ENCODE data around the gene CACNB4.
A peak's percentile ranks its signal among the peaks of the same experiment; 100 is the strongest.
"Not testable (repeated sequence)": the region's sequence is repeated elsewhere in the genome, so short reads cannot be mapped to it uniquely, and the experiment has no call there.

The CACNB4 gene

DNA sequence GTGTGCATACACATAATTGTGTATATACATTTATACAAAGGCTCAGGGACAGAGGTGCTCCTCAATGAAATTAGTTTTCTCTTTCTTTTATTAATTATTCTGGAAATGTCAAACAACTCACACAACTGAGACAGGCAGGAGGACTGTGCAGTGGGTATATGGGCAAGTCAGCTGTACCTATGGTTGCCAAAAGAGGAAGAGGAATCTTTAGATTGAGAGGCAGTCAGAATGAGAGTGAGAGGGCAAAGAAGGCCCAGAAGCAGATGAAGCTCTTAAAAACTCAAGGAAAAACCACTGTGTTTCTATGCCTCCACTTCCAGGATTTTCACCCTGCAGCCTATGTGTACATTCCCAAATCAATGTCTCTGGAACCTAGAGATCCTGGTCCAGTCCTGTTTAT, 79.1 kb downstream of the CACNB4 start:
- no peak for DNase-seq (ENCODE audit: low spot score)

DNA sequence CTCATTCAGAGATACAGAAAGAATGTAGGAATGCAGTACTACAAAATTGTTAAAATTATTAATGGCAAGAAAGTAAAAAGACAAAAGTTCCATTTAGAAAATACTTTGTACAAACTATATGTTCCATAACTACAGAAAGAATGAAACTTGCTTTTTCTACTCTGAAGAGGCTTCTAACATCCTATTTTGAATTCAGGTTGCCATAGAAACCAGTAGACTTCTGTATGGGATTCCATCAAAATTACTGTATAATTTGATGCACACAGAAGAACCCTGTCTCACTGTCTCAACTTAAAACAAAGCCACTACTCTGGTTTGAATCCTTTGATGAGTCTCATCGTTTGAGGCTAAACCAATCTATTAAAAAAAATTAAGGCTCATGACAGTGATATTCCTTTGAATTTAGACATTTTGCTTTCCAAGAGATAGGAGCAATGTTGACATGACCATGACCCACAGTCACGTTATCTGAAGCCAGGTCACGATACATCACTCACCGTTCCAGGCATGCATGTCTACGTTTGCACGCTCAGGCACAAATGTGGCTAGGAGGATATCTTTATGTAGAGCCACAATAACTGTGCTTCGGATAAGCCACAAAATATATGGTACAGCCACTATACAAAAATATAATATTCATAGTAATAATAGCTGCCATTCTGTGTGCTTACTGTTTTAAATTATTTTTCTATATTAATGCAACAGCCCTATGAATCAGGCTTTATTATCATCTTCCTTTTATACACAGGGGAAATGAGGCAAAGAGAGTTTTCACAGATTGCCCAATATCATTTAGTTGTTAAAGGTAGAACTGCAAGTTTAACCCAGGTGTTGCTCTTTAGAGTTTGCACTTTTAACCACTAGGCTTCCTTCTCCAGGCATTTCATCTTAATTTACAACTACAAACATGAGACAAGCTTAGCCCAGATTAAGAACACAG, 82.4 kb downstream of the CACNB4 start:
- DNase-seq (ENCODE audit: low spot score), result no peak

DNA sequence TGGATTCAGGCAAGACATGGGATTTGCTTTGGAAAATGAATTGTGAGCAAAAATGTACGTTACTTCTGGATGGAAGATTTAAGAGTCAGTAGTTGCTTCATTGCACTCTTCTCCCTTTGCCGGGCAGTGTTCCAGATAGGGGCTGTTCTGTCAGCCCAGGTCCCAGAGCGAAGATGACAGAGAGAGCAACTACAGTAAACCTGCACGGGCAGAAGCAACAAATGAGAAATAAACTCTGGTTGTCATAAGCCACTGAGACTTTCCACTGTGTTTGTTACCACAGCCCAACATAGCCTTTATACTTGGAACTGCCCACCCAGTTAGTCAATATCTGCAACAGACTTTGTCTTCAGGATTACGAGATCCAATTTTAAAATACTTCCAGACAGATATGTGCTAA, 83.3 kb downstream of the CACNB4 start:
- DNase-seq (ENCODE audit: low spot score), result no peak

DNA sequence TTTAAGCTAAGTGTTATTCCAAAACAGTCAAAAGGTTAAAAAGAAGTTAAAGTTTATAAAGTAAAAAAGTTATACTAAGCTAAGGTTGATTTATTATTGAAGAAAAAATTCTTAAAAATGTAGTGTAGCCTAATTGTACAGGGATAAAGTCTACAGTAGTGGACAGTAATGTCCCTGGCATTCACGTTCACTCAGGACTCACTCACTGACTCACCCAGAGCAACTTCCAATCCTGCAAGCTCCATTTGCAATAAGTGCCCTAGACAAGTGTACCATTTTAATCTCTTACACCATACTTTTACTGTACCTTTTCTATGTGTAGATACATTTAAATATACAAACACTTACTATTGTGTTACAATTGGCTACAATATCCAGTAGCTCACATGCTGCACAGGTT, 86.1 kb downstream of the CACNB4 start:
- DNase-seq (ENCODE audit: low spot score), result no peak

DNA sequence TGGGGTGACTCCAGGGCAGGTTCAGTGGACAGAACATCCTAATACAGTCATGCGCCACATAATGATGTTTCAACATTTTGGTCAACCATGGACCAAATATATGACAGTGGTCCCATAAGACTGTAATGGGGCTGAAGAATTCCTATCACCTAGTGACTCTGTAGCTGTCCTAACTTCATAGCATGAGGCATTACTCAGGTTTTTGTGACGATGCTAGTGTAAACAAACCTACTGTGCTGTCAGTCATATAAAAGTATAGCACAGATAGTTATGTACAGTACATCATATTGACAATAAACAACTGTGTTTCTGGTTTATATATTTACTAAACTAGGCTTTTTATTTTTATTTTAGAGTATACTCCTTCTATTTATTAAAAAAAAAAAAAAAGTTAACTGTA, 87.1 kb downstream of the CACNB4 start:
- DNase-seq (ENCODE audit: low spot score), result no peak

DNA sequence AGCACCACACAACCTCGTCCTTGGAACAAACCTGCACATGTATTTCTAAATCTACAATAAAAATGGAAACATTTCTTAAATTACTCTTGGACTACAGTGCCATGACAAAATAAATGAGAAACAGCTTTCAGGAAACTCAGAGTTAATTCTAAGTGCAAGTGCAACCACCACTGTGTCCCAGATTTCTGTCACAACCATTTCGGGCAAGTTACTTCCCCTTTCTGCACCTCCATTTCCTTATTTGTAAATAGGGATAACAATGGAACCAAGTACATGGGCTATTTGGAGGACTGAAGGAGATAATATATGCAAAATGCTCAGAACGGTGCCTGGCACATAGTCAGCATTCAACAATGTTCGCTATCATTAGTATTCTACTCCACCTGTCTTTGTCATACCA, 93.2 kb downstream of the CACNB4 start:
- DNase-seq (ENCODE audit: low spot score), result no peak

GRCh38 chr2:152003283-152003682, 95.6 kb downstream of the CACNB4 start:
- DNase-seq (ENCODE audit: low spot score), result not testable (repeated sequence)

GRCh38 chr2:151999053-151999452, 99.8 kb downstream of the CACNB4 start:
- DNase-seq (ENCODE audit: low spot score), result peak; percentile 50

GRCh38 chr2:151996243-151997003, 102.4 kb downstream of the CACNB4 start:
- no peak for DNase-seq (ENCODE audit: low spot score)

GRCh38 chr2:151995161-151995557, 103.7 kb downstream of the CACNB4 start:
- no peak for DNase-seq (ENCODE audit: low spot score)

GRCh38 chr2:151994178-151994577, 104.7 kb downstream of the CACNB4 start:
- DNase-seq (ENCODE audit: low spot score), result not testable (repeated sequence)

DNA sequence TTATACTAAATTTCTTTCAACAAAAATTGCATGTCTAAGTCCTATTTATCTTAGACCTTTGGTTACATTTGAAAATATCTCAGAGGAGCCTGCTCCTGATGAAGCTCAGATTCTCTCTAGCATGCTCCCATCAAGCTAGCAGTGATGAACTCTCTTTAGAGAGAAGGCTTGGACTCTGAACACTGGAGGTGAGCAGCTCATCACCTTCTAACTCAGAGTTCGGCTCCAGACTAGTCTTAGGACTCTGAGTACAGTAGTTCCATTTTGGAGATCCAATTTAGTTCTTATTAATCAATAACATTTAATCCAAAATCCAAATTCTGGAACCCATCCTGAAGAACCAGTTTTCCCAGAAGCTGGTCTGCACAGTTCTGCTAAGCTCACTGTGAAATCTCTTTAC, 107.8 kb downstream of the CACNB4 start:
- DNase-seq (ENCODE audit: low spot score), result no peak

GRCh38 chr2:151989378-151989777, 109.5 kb downstream of the CACNB4 start:
- DNase-seq (ENCODE audit: low spot score), result no peak

GRCh38 chr2:151987484-151987883, 111.4 kb downstream of the CACNB4 start:
- no peak for DNase-seq (ENCODE audit: low spot score)

DNA sequence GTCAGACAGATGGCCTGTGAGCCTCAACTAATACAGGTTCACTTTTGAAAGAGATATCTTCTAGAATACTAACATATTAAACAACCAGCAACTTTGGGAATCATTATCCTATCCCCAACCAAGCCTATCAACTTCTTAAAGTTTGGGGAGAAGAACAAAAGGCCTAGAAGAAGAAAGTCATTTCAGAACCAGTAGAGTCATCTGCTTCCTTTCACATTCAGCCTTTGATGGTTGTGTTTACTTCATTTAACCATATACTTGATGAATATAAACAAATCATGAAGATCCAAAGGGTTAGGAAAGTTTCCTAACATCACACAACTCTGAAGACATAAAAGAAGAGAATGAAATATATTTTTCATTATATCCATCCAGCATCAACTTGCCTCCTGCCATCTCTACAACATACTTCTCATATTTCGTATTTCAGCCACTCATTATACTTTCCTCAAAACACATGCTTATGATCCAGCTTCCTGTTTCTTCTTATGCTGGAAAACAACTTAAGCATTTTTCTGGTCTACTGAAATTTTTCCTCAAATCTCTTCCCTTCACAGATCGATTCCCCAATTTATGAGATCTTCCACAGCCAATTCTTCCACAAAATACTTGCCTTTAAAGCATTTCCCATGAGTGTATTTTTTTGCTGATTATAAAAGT, 114.3 kb downstream of the CACNB4 start:
- no peak for DNase-seq (ENCODE audit: low spot score)

- no peak for DNase-seq (ENCODE audit: low spot score)
Measured at GRCh38 chr2:151983221-151983620, 115.6 kb downstream of the CACNB4 start.

DNA sequence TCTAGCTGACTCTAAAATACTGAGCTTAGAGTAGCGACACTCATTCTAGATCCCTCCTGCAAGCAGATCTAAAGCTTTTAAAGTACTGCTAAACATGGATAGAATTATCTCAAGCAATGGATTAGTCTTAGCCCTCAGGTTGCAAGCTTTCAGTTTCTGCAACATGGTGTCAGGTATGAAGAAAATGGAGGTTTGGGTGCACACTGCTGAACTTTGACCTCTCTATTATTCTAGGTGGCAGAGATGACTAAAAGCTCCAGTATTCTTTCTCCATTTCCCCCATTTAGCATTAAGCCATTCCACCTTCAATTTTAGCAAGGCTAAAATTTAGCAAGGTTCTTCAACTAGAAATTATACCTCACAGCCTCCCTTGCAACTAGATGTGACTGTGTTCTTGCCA, 117.0 kb downstream of the CACNB4 start:
- DNase-seq (ENCODE audit: low spot score), result no peak

GRCh38 chr2:151979694-151980093, 119.2 kb downstream of the CACNB4 start:
- DNase-seq (ENCODE audit: low spot score), result no peak

- DNase-seq (ENCODE audit: low spot score), result no peak
Measured at GRCh38 chr2:151978709-151979108, 120.1 kb downstream of the CACNB4 start.

GRCh38 chr2:151977631-151978030, 121.2 kb downstream of the CACNB4 start:
- no peak for DNase-seq (ENCODE audit: low spot score)

DNA sequence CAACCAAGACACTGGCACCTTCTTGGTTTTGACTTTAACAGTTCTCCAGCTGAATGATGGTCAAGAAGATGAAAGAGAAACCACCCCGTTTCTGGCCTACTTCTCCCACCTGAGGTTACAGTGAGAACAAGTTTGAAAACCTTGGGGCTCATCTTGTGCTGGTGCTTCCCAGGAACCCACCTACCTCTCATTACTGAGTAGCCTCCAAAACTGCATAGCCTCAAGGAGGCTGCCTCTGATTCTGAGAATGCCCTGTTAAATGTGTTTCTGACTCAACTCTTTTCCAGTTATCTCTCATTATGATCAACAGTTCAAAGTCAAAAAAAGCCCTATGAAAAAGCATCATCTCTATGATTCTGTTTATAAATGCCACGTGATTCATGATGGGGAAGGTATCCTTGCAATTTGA, 121.9 kb downstream of the CACNB4 start:
- no peak for DNase-seq (ENCODE audit: low spot score)
